Measurements from ENCODE around the gene ADIG.

DNA sequence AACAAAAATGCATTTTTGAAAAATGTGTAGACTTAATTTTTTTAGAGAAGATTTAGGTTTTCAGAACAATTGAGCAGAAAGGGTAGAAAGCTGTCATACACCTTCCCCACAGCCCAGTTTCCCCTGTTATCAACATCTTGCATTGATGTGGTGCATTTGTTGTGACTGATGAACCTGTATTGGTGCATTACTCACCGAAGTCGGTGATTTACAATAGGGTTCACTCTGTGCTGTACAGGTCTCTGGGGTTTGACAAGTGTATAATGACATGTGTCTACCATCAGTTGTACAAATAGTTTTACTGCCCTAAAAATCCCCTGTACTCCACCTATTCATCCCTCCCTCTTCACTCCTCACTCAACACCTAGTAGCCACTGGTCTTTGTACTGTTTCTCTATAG lies 23.8 kb upstream of the ADIG start:
- TF ChIP-seq, protein P1, sequence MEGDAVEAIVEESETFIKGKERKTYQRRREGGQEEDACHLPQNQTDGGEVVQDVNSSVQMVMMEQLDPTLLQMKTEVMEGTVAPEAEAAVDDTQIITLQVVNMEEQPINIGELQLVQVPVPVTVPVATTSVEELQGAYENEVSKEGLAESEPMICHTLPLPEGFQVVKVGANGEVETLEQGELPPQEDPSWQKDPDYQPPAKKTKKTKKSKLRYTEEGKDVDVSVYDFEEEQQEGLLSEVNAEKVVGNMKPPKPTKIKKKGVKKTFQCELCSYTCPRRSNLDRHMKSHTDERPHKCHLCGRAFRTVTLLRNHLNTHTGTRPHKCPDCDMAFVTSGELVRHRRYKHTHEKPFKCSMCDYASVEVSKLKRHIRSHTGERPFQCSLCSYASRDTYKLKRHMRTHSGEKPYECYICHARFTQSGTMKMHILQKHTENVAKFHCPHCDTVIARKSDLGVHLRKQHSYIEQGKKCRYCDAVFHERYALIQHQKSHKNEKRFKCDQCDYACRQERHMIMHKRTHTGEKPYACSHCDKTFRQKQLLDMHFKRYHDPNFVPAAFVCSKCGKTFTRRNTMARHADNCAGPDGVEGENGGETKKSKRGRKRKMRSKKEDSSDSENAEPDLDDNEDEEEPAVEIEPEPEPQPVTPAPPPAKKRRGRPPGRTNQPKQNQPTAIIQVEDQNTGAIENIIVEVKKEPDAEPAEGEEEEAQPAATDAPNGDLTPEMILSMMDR (conservative IDR thresholded peaks at IDR 0.05) = no peak
- TF ChIP-seq ZFX (IDR thresholded peaks at IDR 0.05) = no peak

All from C4-2B (cell line).